Uterus (tissue), 4 donors: Measurements from ENCODE around the gene AIP. TPM values are rescaled to one million over a fixed set of nuclear protein-coding genes. Genes with fewer than 3 reads are reported as not detected.
A peak's percentile ranks its signal among the peaks of the same experiment; 100 is the strongest.

Experiments
- DNase-seq, 2 donors: peaks; one replicate each; pipeline ENCODE4 v3.0.0-alpha.2; 2019 to 2020
- H3K27ac ChIP-seq, 2 donors: fragments of 200-600 bp; sonication (generic); 1 replicate in 1 of 2; 2 replicates in 1 of 2; pipeline ENCODE4 v1.5.1; 2016 to 2018
- H3K27me3 ChIP-seq, 2 donors: fragments of 200-600 bp; sonication (generic); one replicate each; pipeline ENCODE4 v1.5.1; 2018 to 2019; ENCODE audit warnings: control low read depth in 1 of 2
- H3K36me3 ChIP-seq, 2 donors: fragments of 200-600 bp; sonication (generic); one replicate each; pipeline ENCODE4 v1.5.1; 2019; ENCODE audit warnings: control low read depth in 1 of 2
- H3K4me1 ChIP-seq, 2 donors: fragments of 200-600 bp; sonication (generic); one replicate each; pipeline ENCODE4 v1.5.1; 2018 to 2019; ENCODE audit warnings: control low read depth in 1 of 2
- H3K4me3 ChIP-seq, 2 donors: fragments of 200-600 bp; sonication (generic); 1 replicate in 1 of 2; 2 replicates in 1 of 2; pipeline ENCODE4 v1.5.1; 2018 to 2019; ENCODE audit warnings: mild to moderate bottlenecking in 1 of 2
- H3K9me3 ChIP-seq, 2 donors: fragments of 200-600 bp; sonication (generic); one replicate each; pipeline ENCODE4 v1.5.1; 2019; ENCODE audit warnings: control low read depth in 1 of 2
- CTCF ChIP-seq, 4 experiments: fragments of 200-600 bp in 2 of 4; fragments of 450-650 bp in 2 of 4; sonication (generic) in 2 of 4; IDR thresholded peaks; one replicate each; pipeline ENCODE4 v1.5.1; 2016 to 2019; ENCODE audit warnings: antibody characterized with exemption in 4 of 4, mild to moderate bottlenecking in 2 of 4, moderate library complexity in 1 of 4
- POLR2A ChIP-seq, 2 donors: fragments of 450-650 bp; IDR thresholded peaks; one replicate each; pipeline ENCODE4 v1.6.1; 2016; ENCODE audit warnings: antibody characterized with exemption in 2 of 2, mild to moderate bottlenecking in 1 of 2, moderate library complexity in 1 of 2
- intact Hi-C: fragments of 100-400 bp; cut with DNase I; formaldehyde crosslinking; loops from one replicate; pipeline ENCODE4 v1.15.1; 2023; ENCODE audit warnings: low total_unique reads
- total RNA-seq, 4 donors: library from RNA; depleted of rRNA in 3 of 4; stranded (reverse); fragments of >200 nt in 3 of 4; gene quantifications; one replicate each; pipeline versions ENCODE4 v1.1.0 to v1.2.4, GENCODE V29; 2014 to 2023
- donor health status: DM: yes; HTN: yes; CAD: no.

Gene AIP
- total RNA-seq, 4 donors from 2014 or later = 52.9 to 131 (median 85.5) TPM

- Histone ChIP-seq H3K27ac (no peak overlapping the region), H3K9me3 (no peaks in the 10 kb centered on the region), H3K4me3 (no peak overlapping the region), H3K4me1 (peaks cover 0 to 16% of the 10 kb centered on the region in 2 donors), H3K27me3 (no peaks in the 10 kb centered on the region), H3K36me3 (no peaks in the 10 kb centered on the region)
- TF ChIP-seq POLR2A (IDR thresholded peaks at IDR 0.05) = no peak
- no peak for TF ChIP-seq CTCF (IDR thresholded peaks at IDR 0.05)
- intact Hi-C loops = no loop called here
- DNase-seq = no peak
These were observed 18.2 kb downstream of the AIP start for GRCh38 chr11:67500831-67501715.

GRCh38 chr11:67501854-67502253 lies 19.0 kb downstream of the AIP start:
- intact Hi-C loops = no loop called here
- peaks cover 0 to 18% of the 10 kb centered on the region in 2 donors for H3K4me1 ChIP-seq
- no peak overlapping the region for H3K4me3 ChIP-seq
- no peak for DNase-seq
- no peaks in the 10 kb centered on the region for H3K9me3 ChIP-seq
- H3K27ac ChIP-seq = no peak overlapping the region
- H3K36me3 ChIP-seq = no peaks in the 10 kb centered on the region
- no peaks in the 10 kb centered on the region for H3K27me3 ChIP-seq
- TF ChIP-seq POLR2A (IDR thresholded peaks at IDR 0.05) = no peak
- no peak for TF ChIP-seq CTCF (IDR thresholded peaks at IDR 0.05)

- intact Hi-C loops = no loop called here
- no peak for DNase-seq
- no peaks in the 10 kb centered on the region for H3K36me3 ChIP-seq
These were observed 19.6 kb downstream of the AIP start for GRCh38 chr11:67502328-67502979.

GRCh38 chr11:67503119-67504004 lies 20.5 kb downstream of the AIP start:
- DNase-seq = no peak
- TF ChIP-seq CTCF (IDR thresholded peaks at IDR 0.05) (no peak), POLR2A (IDR thresholded peaks at IDR 0.05) (no peak)
- Histone ChIP-seq H3K36me3 (no peaks in the 10 kb centered on the region), H3K4me3 (peak overlapping the region; percentile 35 to 51), H3K27me3 (no peaks in the 10 kb centered on the region), H3K27ac (no peak overlapping the region), H3K9me3 (no peaks in the 10 kb centered on the region), H3K4me1 (peaks cover 0 to 18% of the 10 kb centered on the region in 2 donors)
- intact Hi-C loops = no loop called here

More at GRCh38 chr11:67502328-67502979, 19.6 kb downstream of the AIP start:
- Histone ChIP-seq H3K27ac (no peak overlapping the region), H3K4me3 (no peak overlapping the region), H3K27me3 (no peaks in the 10 kb centered on the region), H3K4me1 (peaks cover 0 to 18% of the 10 kb centered on the region in 2 donors), H3K9me3 (no peaks in the 10 kb centered on the region)
- TF ChIP-seq CTCF (IDR thresholded peaks at IDR 0.05) (no peak), POLR2A (IDR thresholded peaks at IDR 0.05) (no peak)
